Stimulated activated naive CD8-positive, alpha-beta T cell treated with anti-CD3 and anti-CD28 coated beads, Interleukin-15, Interleukin-2, amounts not matched to agents 100 ng/mL and 50 ng/mL, for 24 hours (primary cell): ENCODE results near the gene EPN1.

Experiments
- H3K27ac Mint-ChIP-seq: one replicate; pipeline ENCODE4 v1.8.0; 2021; ENCODE audit warnings: mild to moderate bottlenecking, mixed read lengths
- H3K27me3 Mint-ChIP-seq: one replicate; pipeline ENCODE4 v1.8.0; 2021; ENCODE audit warnings: mixed read lengths
- H3K36me3 Mint-ChIP-seq: one replicate; pipeline ENCODE4 v1.8.0; 2021; ENCODE audit warnings: low read depth, mixed read lengths
- H3K4me1 Mint-ChIP-seq: one replicate; pipeline ENCODE4 v1.8.0; 2021; ENCODE audit warnings: low read depth, mixed read lengths
- H3K4me3 Mint-ChIP-seq: one replicate; pipeline ENCODE4 v1.8.0; 2021; ENCODE audit warnings: mild to moderate bottlenecking, mixed read lengths
- H3K9me3 Mint-ChIP-seq: one replicate; pipeline ENCODE4 v1.8.0; 2021; ENCODE audit warnings: mixed read lengths

EPN1 gene

DNA sequence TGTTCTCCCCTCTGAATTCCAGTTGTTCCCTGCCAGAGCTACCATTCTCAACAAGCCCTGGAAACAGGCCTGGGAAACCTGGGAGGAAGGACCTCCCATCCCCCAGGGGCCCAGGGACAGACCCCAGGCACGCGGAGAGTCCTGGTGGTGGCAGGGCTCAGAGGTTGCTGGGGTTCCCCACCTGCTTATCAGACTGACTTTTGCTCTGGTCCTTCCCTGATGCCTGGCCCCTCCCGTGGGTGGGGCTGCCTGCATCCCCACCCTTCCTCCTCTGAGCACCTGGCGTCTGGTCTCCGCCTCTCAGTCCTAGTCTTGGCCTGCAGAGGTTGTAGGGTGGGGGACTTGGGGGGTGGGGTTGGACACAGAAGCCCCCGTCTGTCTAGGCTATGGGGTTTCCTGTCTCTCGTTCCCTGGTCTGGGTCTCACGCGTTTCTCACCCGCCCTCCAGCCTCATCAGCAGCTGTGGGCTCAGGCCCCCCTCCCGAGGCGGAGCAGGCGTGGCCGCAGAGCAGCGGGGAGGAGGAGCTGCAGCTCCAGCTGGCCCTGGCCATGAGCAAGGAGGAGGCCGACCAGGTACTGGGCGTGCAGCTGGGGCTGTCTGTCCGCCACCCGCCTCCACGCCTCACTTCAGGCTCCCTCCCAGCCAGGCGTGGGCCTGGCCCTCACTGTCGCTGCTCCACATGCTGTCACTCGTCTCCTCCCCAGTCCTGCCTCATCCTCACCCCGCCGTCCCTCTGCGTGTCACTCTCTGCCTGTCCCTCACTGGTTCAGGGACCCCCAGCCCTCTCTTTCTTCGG lies 13.6 kb downstream of the EPN1 start:
- H3K27ac Mint-ChIP-seq = no peak overlapping the region
- no peaks in the 10 kb centered on the region for H3K9me3 Mint-ChIP-seq
- H3K4me1 Mint-ChIP-seq = no peaks in the 10 kb centered on the region

DNA sequence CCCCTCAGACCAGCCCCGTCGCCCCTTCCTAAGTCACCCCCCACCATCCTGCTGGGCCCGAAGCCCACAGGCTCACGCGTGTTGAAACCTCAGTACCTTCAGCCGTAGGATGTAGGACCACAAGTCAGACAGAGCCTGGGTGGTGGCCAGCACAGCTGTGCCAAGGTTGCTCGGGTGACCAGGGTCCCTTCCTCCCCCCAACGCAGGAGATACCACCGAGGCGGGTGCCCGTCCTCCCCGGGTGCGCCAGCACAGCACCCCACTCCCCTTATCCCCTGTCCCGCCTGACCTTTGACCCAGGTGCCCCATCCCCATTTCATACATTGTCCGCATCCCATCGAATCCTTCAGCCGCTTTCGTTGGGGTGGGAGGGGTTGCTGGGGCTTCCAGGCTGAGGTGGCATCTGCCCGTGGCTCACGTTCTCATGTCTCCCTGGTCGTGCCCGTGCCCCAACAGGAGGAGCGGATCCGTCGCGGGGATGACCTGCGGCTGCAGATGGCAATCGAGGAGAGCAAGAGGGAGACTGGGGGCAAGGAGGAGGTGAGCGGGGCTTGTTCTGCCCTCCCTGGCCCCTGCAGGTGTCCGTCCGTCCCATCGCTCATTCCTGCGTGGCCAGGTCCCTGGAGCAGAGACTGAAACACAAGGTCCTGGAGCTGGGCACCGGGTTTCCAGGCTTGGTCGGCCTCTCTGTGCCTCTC lies 14.5 kb downstream of the EPN1 start:
- H3K4me3 Mint-ChIP-seq = no peak overlapping the region
- no peak overlapping the region for H3K27ac Mint-ChIP-seq
- no peaks in the 10 kb centered on the region for H3K27me3 Mint-ChIP-seq
- H3K36me3 Mint-ChIP-seq = peaks cover 30% of the 10 kb centered on the region
- no peaks in the 10 kb centered on the region for H3K9me3 Mint-ChIP-seq
- H3K4me1 Mint-ChIP-seq = no peaks in the 10 kb centered on the region

More for the DNA sequence above, 13.6 kb downstream of the EPN1 start:
- peaks cover 29% of the 10 kb centered on the region for H3K36me3 Mint-ChIP-seq
- no peak overlapping the region for H3K4me3 Mint-ChIP-seq
- H3K27me3 Mint-ChIP-seq = no peaks in the 10 kb centered on the region

DNA sequence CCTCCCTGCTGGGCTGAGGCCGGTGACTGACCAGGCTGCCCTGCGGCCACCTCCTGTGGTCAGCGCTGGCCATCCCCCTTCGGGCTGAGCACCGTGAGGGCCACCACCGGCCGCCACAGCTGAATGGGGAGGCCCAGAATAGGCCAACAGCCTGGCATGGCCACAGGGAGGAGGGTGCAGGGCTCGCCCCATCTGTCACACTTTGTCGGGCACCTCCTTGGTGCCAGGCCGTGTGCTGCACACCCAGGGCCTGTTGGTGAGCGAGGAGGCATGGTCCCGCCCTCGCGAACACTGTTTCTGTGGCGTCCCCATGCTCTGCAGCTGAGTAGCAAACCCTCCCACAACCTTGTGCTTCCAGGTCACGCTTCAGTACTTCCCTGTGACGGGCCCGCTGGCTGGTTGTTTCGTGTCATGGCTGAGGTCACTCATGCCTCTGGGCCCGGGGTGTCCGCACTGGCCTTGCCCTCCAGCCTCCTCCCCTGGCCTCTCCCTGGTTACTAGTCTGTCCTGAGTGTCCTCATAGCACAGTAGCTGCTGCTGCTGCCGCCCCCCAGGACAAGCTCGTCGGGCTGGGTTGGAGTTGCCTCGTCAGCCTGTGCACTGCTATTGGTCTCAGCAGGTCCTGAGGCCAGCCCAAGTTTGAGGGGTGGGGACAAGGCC lies 15.2 kb downstream of the EPN1 start:
- Mint-ChIP-seq H3K27me3 (no peaks in the 10 kb centered on the region), H3K4me3 (no peak overlapping the region), H3K36me3 (peaks cover 24% of the 10 kb centered on the region), H3K4me1 (no peaks in the 10 kb centered on the region), H3K9me3 (no peaks in the 10 kb centered on the region), H3K27ac (no peak overlapping the region)

DNA sequence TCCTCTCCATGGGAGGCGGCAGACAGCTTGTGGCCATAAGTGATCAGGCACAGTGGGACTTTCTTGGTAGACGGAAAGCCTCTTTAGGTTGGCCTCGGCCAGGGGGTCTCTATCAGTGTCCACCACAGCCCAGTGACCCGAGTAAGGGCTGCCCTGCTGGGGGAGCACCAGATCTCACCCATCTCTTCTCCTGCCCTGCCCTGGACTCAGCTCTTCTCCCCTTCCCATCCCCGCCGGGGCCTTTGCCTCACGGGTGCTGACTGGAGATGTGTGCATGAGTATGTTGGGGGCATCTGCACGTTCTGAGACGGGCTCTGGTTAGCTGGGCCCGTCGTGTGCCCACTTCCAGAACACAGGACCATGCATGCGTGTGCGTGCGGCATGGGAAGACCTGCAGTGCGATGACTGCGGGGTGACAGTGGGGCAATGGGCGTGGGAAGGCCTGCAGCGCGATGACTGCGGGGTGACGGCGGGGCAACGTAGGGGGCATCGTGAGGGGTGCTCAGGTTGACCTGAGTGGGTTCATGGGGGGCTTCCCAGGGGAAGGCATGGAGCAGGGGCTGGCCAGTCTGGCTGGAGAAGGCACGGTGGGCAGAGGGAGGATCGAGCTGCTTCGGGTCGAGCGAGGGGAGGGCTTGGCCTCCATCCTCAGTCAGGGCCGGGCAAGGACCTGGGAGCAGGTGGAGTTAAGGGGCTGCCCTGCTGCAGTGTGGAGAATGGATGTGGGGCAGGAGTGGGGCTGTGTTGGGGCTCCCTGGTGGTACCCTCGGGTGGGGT lies 15.9 kb downstream of the EPN1 start:
- no peak overlapping the region for H3K4me3 Mint-ChIP-seq
- no peaks in the 10 kb centered on the region for H3K27me3 Mint-ChIP-seq
- H3K9me3 Mint-ChIP-seq = no peaks in the 10 kb centered on the region
- no peaks in the 10 kb centered on the region for H3K4me1 Mint-ChIP-seq
- H3K36me3 Mint-ChIP-seq = peaks cover 19% of the 10 kb centered on the region
- H3K27ac Mint-ChIP-seq = no peak overlapping the region

GRCh38 chr19:55691561-55692481 lies 16.8 kb downstream of the EPN1 start:
- no peak overlapping the region for H3K4me3 Mint-ChIP-seq
- H3K36me3 Mint-ChIP-seq = peaks cover 13% of the 10 kb centered on the region
- no peak overlapping the region for H3K27ac Mint-ChIP-seq
- H3K27me3 Mint-ChIP-seq = no peaks in the 10 kb centered on the region
- no peaks in the 10 kb centered on the region for H3K9me3 Mint-ChIP-seq
- no peaks in the 10 kb centered on the region for H3K4me1 Mint-ChIP-seq

DNA sequence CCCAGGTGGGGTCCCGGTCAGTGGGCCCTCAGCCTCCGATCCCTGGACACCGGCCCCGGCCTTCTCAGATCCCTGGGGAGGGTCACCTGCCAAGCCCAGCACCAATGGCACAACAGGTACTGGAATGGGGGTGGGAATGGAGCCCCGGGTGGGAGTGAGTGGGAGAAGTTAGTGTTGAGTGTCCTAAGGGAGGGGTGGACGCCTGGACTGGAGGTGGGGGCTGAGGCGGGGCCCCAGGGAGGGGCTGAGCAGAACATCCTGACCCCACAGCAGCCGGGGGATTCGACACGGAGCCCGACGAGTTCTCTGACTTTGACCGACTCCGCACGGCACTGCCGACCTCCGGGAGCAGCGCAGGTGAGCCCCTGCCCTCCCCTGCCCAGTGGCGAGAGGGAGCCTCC lies 17.7 kb downstream of the EPN1 start:
- Mint-ChIP-seq H3K4me3 (no peak overlapping the region), H3K27me3 (no peaks in the 10 kb centered on the region), H3K36me3 (peaks cover 18% of the 10 kb centered on the region), H3K9me3 (no peaks in the 10 kb centered on the region), H3K4me1 (no peaks in the 10 kb centered on the region), H3K27ac (no peak overlapping the region)

- Mint-ChIP-seq H3K36me3 (peaks cover 20% of the 10 kb centered on the region), H3K27ac (no peak overlapping the region), H3K9me3 (no peaks in the 10 kb centered on the region), H3K4me3 (no peak overlapping the region), H3K27me3 (no peaks in the 10 kb centered on the region), H3K4me1 (no peaks in the 10 kb centered on the region)
These were observed 18.4 kb downstream of the EPN1 start for GRCh38 chr19:55693336-55693974.

- H3K27ac Mint-ChIP-seq = no peak overlapping the region
These were observed 19.2 kb downstream of the EPN1 start for GRCh38 chr19:55694241-55694655.

GRCh38 chr19:55694656-55695491 lies 19.8 kb downstream of the EPN1 start:
- Mint-ChIP-seq H3K27me3 (no peaks in the 10 kb centered on the region), H3K4me1 (no peaks in the 10 kb centered on the region), H3K27ac (no peak overlapping the region), H3K4me3 (no peak overlapping the region), H3K36me3 (peaks cover 29% of the 10 kb centered on the region), H3K9me3 (no peaks in the 10 kb centered on the region)

More at GRCh38 chr19:55694241-55694655, 19.2 kb downstream of the EPN1 start:
- H3K4me3 Mint-ChIP-seq = no peak overlapping the region
- peaks cover 25% of the 10 kb centered on the region for H3K36me3 Mint-ChIP-seq
- no peaks in the 10 kb centered on the region for H3K9me3 Mint-ChIP-seq
- no peaks in the 10 kb centered on the region for H3K27me3 Mint-ChIP-seq
- no peaks in the 10 kb centered on the region for H3K4me1 Mint-ChIP-seq

DNA sequence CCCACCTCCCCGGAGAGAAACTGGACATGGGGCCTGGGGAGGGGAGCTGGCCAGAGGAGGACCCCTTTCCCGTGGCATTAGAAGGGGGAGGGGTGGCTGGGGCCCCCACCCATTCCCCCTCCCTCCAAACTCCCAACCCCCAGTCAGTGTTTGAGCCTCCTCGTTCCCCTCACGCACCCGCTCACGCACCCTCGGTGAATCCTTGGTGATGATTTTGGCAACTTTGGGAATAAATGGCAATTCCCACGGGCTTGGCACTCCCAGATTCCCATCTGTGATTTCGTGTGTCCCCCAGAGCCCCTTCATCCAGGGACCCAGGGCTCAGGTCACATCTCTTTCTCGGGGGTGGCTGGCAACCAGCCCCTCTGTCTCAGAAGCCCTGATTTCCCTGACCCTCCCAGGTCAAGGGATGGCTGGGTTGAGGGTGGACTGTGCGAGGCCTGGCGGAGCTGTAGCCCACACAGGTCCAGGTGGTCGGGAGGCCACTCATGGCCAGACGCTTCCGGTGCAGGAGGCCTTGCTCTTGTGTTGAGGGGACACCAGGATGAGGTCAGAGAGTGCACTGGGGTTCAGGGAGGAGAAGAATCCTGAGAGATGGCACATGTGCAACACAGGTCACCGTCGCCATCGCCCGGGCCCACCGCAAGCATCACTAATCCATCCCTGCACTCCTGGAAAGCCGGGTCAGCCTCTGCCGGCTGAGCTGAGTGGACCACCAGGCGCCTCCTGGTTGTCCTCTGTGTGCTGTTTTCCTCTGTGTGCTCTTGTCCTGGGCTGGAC lies 20.7 kb downstream of the EPN1 start:
- H3K36me3 Mint-ChIP-seq = peaks cover 34% of the 10 kb centered on the region

GRCh38 chr19:55696301-55697068 lies 21.5 kb downstream of the EPN1 start:
- no peaks in the 10 kb centered on the region for H3K9me3 Mint-ChIP-seq
- no peaks in the 10 kb centered on the region for H3K4me1 Mint-ChIP-seq
- no peak overlapping the region for H3K4me3 Mint-ChIP-seq
- peaks cover 37% of the 10 kb centered on the region for H3K36me3 Mint-ChIP-seq
- no peaks in the 10 kb centered on the region for H3K27me3 Mint-ChIP-seq
- H3K27ac Mint-ChIP-seq = no peak overlapping the region

More for the DNA sequence above, 20.7 kb downstream of the EPN1 start:
- no peaks in the 10 kb centered on the region for H3K9me3 Mint-ChIP-seq
- no peaks in the 10 kb centered on the region for H3K4me1 Mint-ChIP-seq
- no peak overlapping the region for H3K4me3 Mint-ChIP-seq
- no peaks in the 10 kb centered on the region for H3K27me3 Mint-ChIP-seq
- H3K27ac Mint-ChIP-seq = no peak overlapping the region

DNA sequence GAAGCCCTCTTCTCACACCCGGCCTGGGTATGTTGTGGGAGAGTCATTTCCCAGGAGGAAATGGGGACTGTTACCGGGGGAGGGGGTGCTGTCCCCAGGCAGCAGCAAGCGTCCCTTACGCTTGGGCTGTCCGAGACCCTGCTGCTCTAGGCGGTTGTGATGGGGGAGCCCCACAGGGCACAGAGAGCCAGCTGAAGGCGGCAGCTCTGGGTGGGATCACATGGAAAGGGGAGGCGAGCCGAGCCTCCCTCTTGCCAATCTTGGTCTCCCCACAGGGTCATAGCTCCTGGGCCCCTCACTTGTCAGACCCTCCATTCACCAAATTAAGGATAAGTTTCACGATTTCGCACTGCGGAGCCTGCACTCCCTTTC lies 22.0 kb downstream of the EPN1 start:
- Mint-ChIP-seq H3K27me3 (no peaks in the 10 kb centered on the region), H3K9me3 (no peaks in the 10 kb centered on the region), H3K36me3 (peaks cover 39% of the 10 kb centered on the region), H3K27ac (no peak overlapping the region), H3K4me3 (no peak overlapping the region), H3K4me1 (no peaks in the 10 kb centered on the region)
